Loucy (cell line): ENCODE measurements around the gene ASIC4.

ENCODE experiments used
- CTCF ChIP-seq: fragments of 200-600 bp; sonication (generic); conservative IDR thresholded peaks from 2 replicates; pipeline ENCODE4 v1.5.1; 2014; ENCODE audit warnings: mild to moderate bottlenecking, antibody characterized with exemption, low read length
- EZH2phosphoT487 ChIP-seq: fragments of 200-600 bp; IDR thresholded peaks from 2 replicates; pipeline ENCODE4 v1.6.1; 2018; ENCODE audit warnings: antibody characterized with exemption, mild to moderate bottlenecking, moderate library complexity, borderline replicate concordance

GRCh38 chr2:219468410-219469185 lies 45.7 kb upstream of the ASIC4 start:
- no peak for TF ChIP-seq CTCF
- TF ChIP-seq EZH2phosphoT487, result no peak
